B cell (primary cell): Measurements from ENCODE around the gene GRID2. TPM values are rescaled to one million over a fixed set of nuclear protein-coding genes. Genes with fewer than 3 reads are reported as not detected.

Experiments
- ATAC-seq: fragments of 200-7000 bp; cut with Tn5 transposase; one replicate; pipeline ENCODE4 v1.10.0; 2021; ENCODE audit warnings: low read depth, mild to moderate bottlenecking, moderate number of reproducible peaks, moderate library complexity
- CTCF ChIA-PET: fragments of 350-600 bp; sonication (Branson Sonifier 250); formaldehyde crosslinking; loops from one replicate; lab custom pipeline; 2021; ENCODE audit warnings: antibody characterized with exemption, inconsistent platforms; lab: Charles Lee
- POLR2A ChIA-PET: fragments of 350-600 bp; sonication (Branson Sonifier 250); formaldehyde crosslinking; loops from one replicate; lab custom pipeline; 2021; ENCODE audit warnings: antibody characterized with exemption; lab: Charles Lee
- DNase-seq: peaks from one replicate; pipeline ENCODE4 v3.0.0; 2013
- H2AFZ ChIP-seq: 2 replicates; pipeline ENCODE4 v1.6.1; 2012; ENCODE audit warnings: mild to moderate bottlenecking, low read depth, low read length; ENCODE audit not compliant: insufficient read depth, poor library complexity, severe bottlenecking
- H3K27ac ChIP-seq, 2 donors: 1 replicate in 1 of 2; 2 replicates in 1 of 2; pipeline ENCODE4 v1.5.1; 2012 to 2013; ENCODE audit warnings: low read length in 2 of 2, mild to moderate bottlenecking in 2 of 2, moderate library complexity in 1 of 2
- H3K27me3 ChIP-seq, 4 experiments: fragments of 200-600 bp in 1 of 4; sonication (generic) in 1 of 4; replicated peaks in 1 of 4; 1 replicate in 2 of 4; 2 replicates in 2 of 4; pipeline versions ENCODE4 v1.6.1 to v1.7.0; 2013 to 2016; ENCODE audit warnings: low read length in 3 of 4, mild to moderate bottlenecking in 2 of 4, mixed read lengths in 1 of 4, moderate library complexity in 1 of 4; ENCODE audit not compliant: insufficient read depth in 4 of 4, control insufficient read depth in 3 of 4; ENCODE audit errors: control extremely low read depth in 1 of 4
- H3K36me3 ChIP-seq, 2 experiments: replicated peaks in 1 of 2; 1 replicate in 1 of 2; 2 replicates in 1 of 2; pipeline versions ENCODE4 v1.6.1 to v1.7.1; 2013; ENCODE audit warnings: low read length in 1 of 2; ENCODE audit not compliant: insufficient read depth in 2 of 2, control insufficient read depth in 1 of 2; ENCODE audit errors: control extremely low read depth in 1 of 2, extremely low read depth in 1 of 2
- H3K4me1 ChIP-seq, 2 donors: fragments of 200-600 bp in 1 of 2; sonication (generic) in 1 of 2; 1 replicate in 1 of 2; 2 replicates in 1 of 2; pipeline versions ENCODE4 v1.5.1 to v1.6.1; 2013 to 2017; ENCODE audit warnings: low read length in 2 of 2; ENCODE audit not compliant: control insufficient read depth in 2 of 2, insufficient read depth in 2 of 2
- H3K4me2 ChIP-seq: replicated peaks from 2 replicates; pipeline ENCODE3; 2012; ENCODE audit warnings: mild to moderate bottlenecking, low read depth, low read length; ENCODE audit not compliant: poor library complexity, severe bottlenecking
- H3K4me3 ChIP-seq, 5 experiments: fragments of 200-600 bp in 1 of 5; sonication (generic) in 1 of 5; 1 replicate in 3 of 5; 2 replicates in 2 of 5; pipeline versions ENCODE4 v1.5.1 to v1.7.0; 2011 to 2016; ENCODE audit warnings: low read length in 4 of 5, mild to moderate bottlenecking in 4 of 5, low read depth in 2 of 5, control low read depth in 1 of 5, moderate library complexity in 1 of 5; ENCODE audit not compliant: insufficient read depth in 1 of 5; ENCODE audit errors: control extremely low read depth in 1 of 5, extremely low read depth in 1 of 5
- H3K79me2 ChIP-seq: fragments of 200-600 bp; sonication (generic); one replicate; pipeline ENCODE4 v1.6.0; 2016; ENCODE audit warnings: low read length; ENCODE audit not compliant: control insufficient read depth, insufficient read depth
- H3K9ac ChIP-seq: fragments of 200-600 bp; sonication (generic); 2 replicates; pipeline ENCODE4 v1.6.1; 2017; ENCODE audit warnings: mild to moderate bottlenecking, low read length, moderate library complexity
- H3K9me3 ChIP-seq, 3 donors: one replicate each; pipeline versions ENCODE4 v1.6.1 to v1.7.1; 2013; ENCODE audit warnings: low read length in 2 of 3; ENCODE audit not compliant: control insufficient read depth in 2 of 3, insufficient read depth in 1 of 3; ENCODE audit errors: control extremely low read depth in 1 of 3
- H4K20me1 ChIP-seq: 2 replicates; pipeline ENCODE4 v1.6.0; 2012; ENCODE audit warnings: mild to moderate bottlenecking, low read length; ENCODE audit not compliant: insufficient read depth, control insufficient read depth, poor library complexity, severe bottlenecking
- H3K27ac Mint-ChIP-seq: one replicate; pipeline ENCODE4 v1.8.0; 2021; ENCODE audit warnings: mixed read lengths
- H3K27me3 Mint-ChIP-seq: one replicate; pipeline ENCODE4 v1.8.0; 2021; ENCODE audit warnings: mixed read lengths
- H3K4me1 Mint-ChIP-seq: one replicate; pipeline ENCODE4 v1.8.0; 2021; ENCODE audit warnings: mixed read lengths
- H3K4me3 Mint-ChIP-seq: one replicate; pipeline ENCODE4 v1.8.0; 2021; ENCODE audit warnings: mixed read lengths
- H3K9me3 Mint-ChIP-seq: one replicate; pipeline ENCODE4 v1.8.0; 2022; ENCODE audit warnings: mixed read lengths; ENCODE audit not compliant: insufficient read depth
- CTCF ChIP-seq: fragments of 200-600 bp; IDR thresholded peaks from one replicate; pipeline ENCODE4 v1.8.0; 2022; ENCODE audit warnings: antibody characterized with exemption, mild to moderate bottlenecking
- EZH2 ChIP-seq: IDR thresholded peaks from 2 replicates; pipeline ENCODE4 v1.6.1; 2012; ENCODE audit warnings: borderline replicate concordance, low read depth, mild to moderate bottlenecking, moderate library complexity, low read length; ENCODE audit not compliant: insufficient read depth, poor library complexity, severe bottlenecking
- WGBS: methylation state at CpG from one replicate; pipeline ENCODE4 v1.1.5; 2013; ENCODE audit warnings: missing lambda C conversion rate; ENCODE audit not compliant: insufficient coverage; 5-methylcytosine and 5-hydroxymethylcytosine counted together
- intact Hi-C: fragments of 100-400 bp; cut with micrococcal nuclease; formaldehyde crosslinking; loops from one replicate; pipeline ENCODE4 v1.10.0; 2022
- polyA plus RNA-seq: library from polyadenylated mRNA; depleted of rRNA; stranded (reverse); fragments of >200 nt; gene quantifications from 2 replicates; pipeline ENCODE4 v1.2.3, GENCODE V29; 2012
- total RNA-seq, 2 donors: library from RNA; stranded (reverse); fragments of 120-200 nt in 1 of 2; gene quantifications; 1 replicate in 1 of 2; 2 replicates in 1 of 2; pipeline versions ENCODE4 v1.2.3 to v1.2.4, GENCODE V29; 2013 to 2022

Gene GRID2
- total and polyA plus RNA-seq, 2 donors (not counting 1 experiment from before 2014, with no cell fraction given): not detected

- Mint-ChIP-seq H3K27ac (no peak overlapping the region), H3K4me1 (no peaks in the 10 kb centered on the region), H3K9me3 (no peaks in the 10 kb centered on the region), H3K4me3 (no peak overlapping the region), H3K27me3 (no peaks in the 10 kb centered on the region)
- POLR2A ChIA-PET: no interaction called here
- ATAC-seq (no peak), DNase-seq (no peak)
- no peak overlapping the region for H2AFZ ChIP-seq
- WGBS: 100% methylated on average over 2 of the region's 4 CpGs
- intact Hi-C loops: no loop called here
- H3K36me3 ChIP-seq: no peaks in the 10 kb centered on the region
- no peak overlapping the region for H3K9ac ChIP-seq
- H3K79me2 ChIP-seq: no peaks in the 10 kb centered on the region
- no peaks in the 10 kb centered on the region for H3K27me3 ChIP-seq
- H3K4me3 ChIP-seq: no peak overlapping the region
- no peak overlapping the region for H3K4me2 ChIP-seq
- no peaks in the 10 kb centered on the region for H3K4me1 ChIP-seq
- no peak overlapping the region for H3K27ac ChIP-seq
- H3K9me3 ChIP-seq: no peaks in the 10 kb centered on the region
- H4K20me1 ChIP-seq: no peaks in the 10 kb centered on the region
- CTCF ChIA-PET: no interaction called here
- TF ChIP-seq CTCF: no peak
- no peak for TF ChIP-seq EZH2
These were observed 998.5 kb downstream of the GRID2 start for GRCh38 chr4:93302310-93302709.

- no peak overlapping the region for H3K4me3 Mint-ChIP-seq
- H3K4me2 ChIP-seq: no peak overlapping the region
- no peak overlapping the region for H3K4me3 ChIP-seq
- H3K79me2 ChIP-seq: no peaks in the 10 kb centered on the region
- no peak overlapping the region for H2AFZ ChIP-seq
- ChIA-PET POLR2A (no interaction called here), CTCF (no interaction called here)
- DNase-seq: no peak
- no peaks in the 10 kb centered on the region for H4K20me1 ChIP-seq
- no peaks in the 10 kb centered on the region for H3K4me1 Mint-ChIP-seq
- H3K9me3 Mint-ChIP-seq: no peaks in the 10 kb centered on the region
- H3K4me1 ChIP-seq: no peaks in the 10 kb centered on the region
- ATAC-seq: no peak
- TF ChIP-seq EZH2 (no peak), CTCF (no peak)
- H3K9ac ChIP-seq: no peak overlapping the region
- H3K27ac ChIP-seq: no peak overlapping the region
- no peaks in the 10 kb centered on the region for H3K27me3 Mint-ChIP-seq
- intact Hi-C loops: no loop called here
- no peak overlapping the region for H3K27ac Mint-ChIP-seq
- H3K36me3 ChIP-seq: no peaks in the 10 kb centered on the region
- no CpG with 5 or more reads among the region's 2 CpGs for WGBS
- H3K27me3 ChIP-seq: no peaks in the 10 kb centered on the region
- H3K9me3 ChIP-seq: no peaks in the 10 kb centered on the region
These were observed 999.7 kb downstream of the GRID2 start for GRCh38 chr4:93303440-93303839.
